Activated naive CD4-positive, alpha-beta T cell treated with anti-CD3 and anti-CD28 coated beads, Interleukin-2, amount 50 U/mL, for 24 hours (primary cell): ENCODE results near the gene CD37.
"Not testable (repeated sequence)": the region's sequence is repeated elsewhere in the genome, so short reads cannot be mapped to it uniquely, and the experiment has no call there.

Experiments
- H3K27ac Mint-ChIP-seq: one replicate; pipeline ENCODE4 v1.8.0; 2021; ENCODE audit warnings: mild to moderate bottlenecking, mixed read lengths
- H3K27me3 Mint-ChIP-seq: one replicate; pipeline ENCODE4 v1.8.0; 2021; ENCODE audit warnings: mixed read lengths
- H3K36me3 Mint-ChIP-seq: one replicate; pipeline ENCODE4 v1.8.0; 2021; ENCODE audit warnings: mixed read lengths
- H3K4me1 Mint-ChIP-seq: one replicate; pipeline ENCODE4 v1.8.0; 2021; ENCODE audit warnings: mixed read lengths
- H3K4me3 Mint-ChIP-seq: one replicate; pipeline ENCODE4 v1.8.0; 2021; ENCODE audit warnings: mild to moderate bottlenecking, mixed read lengths
- H3K9me3 Mint-ChIP-seq: one replicate; pipeline ENCODE4 v1.8.0; 2021; ENCODE audit warnings: mixed read lengths

CD37 gene

GRCh38 chr19:49335071-49335783, at the start of gene CD37:
Gene CD37, plus strand, starts transcription at chr19:49335406. Its CDS starts 135 bp downstream, at chr19:49335541.
- Mint-ChIP-seq H3K9me3 (no peaks in the 10 kb centered on the region), H3K27me3 (no peaks in the 10 kb centered on the region)

GRCh38 chr19:49287141-49287770, 48.0 kb upstream of the CD37 start:
- H3K27ac Mint-ChIP-seq, result no peak overlapping the region
- H3K4me3 Mint-ChIP-seq, result no peak overlapping the region
- no peaks in the 10 kb centered on the region for H3K36me3 Mint-ChIP-seq
- no peaks in the 10 kb centered on the region for H3K27me3 Mint-ChIP-seq
- no peaks in the 10 kb centered on the region for H3K9me3 Mint-ChIP-seq
- H3K4me1 Mint-ChIP-seq, result no peaks in the 10 kb centered on the region

More at GRCh38 chr19:49335071-49335783, at the start of gene CD37:
- Mint-ChIP-seq H3K4me3 (peak within 1 kb of the TSS; percentile 98), H3K27ac (peak within 1 kb of the TSS; percentile 99), H3K4me1 (peaks cover 81% of the 10 kb centered on the region), H3K36me3 (peaks cover 5% of the 10 kb centered on the region)

GRCh38 chr19:49288205-49288604, 47.0 kb upstream of the CD37 start:
- not testable (repeated sequence) for H3K27ac Mint-ChIP-seq, H3K4me1 Mint-ChIP-seq, H3K4me3 Mint-ChIP-seq, H3K27me3 Mint-ChIP-seq, H3K36me3 Mint-ChIP-seq, H3K9me3 Mint-ChIP-seq

- not testable (repeated sequence) for H3K27ac Mint-ChIP-seq, H3K4me1 Mint-ChIP-seq, H3K27me3 Mint-ChIP-seq, H3K36me3 Mint-ChIP-seq, H3K4me3 Mint-ChIP-seq, H3K9me3 Mint-ChIP-seq
Measured at GRCh38 chr19:49289286-49289685, 45.9 kb upstream of the CD37 start.

GRCh38 chr19:49290517-49290916, 44.7 kb upstream of the CD37 start:
- H3K27ac Mint-ChIP-seq, result no peak overlapping the region
- H3K27me3 Mint-ChIP-seq, result no peaks in the 10 kb centered on the region
- H3K36me3 Mint-ChIP-seq, result no peaks in the 10 kb centered on the region
- no peak overlapping the region for H3K4me3 Mint-ChIP-seq
- no peaks in the 10 kb centered on the region for H3K4me1 Mint-ChIP-seq
- H3K9me3 Mint-ChIP-seq, result no peaks in the 10 kb centered on the region

- Mint-ChIP-seq H3K4me3 (no peak overlapping the region), H3K9me3 (no peaks in the 10 kb centered on the region), H3K4me1 (no peaks in the 10 kb centered on the region), H3K36me3 (no peaks in the 10 kb centered on the region), H3K27ac (no peak overlapping the region), H3K27me3 (no peaks in the 10 kb centered on the region)
Measured at GRCh38 chr19:49294401-49294800, 40.8 kb upstream of the CD37 start.

GRCh38 chr19:49295208-49295880, 39.9 kb upstream of the CD37 start:
- Mint-ChIP-seq H3K4me1 (peaks cover 2% of the 10 kb centered on the region), H3K9me3 (no peaks in the 10 kb centered on the region), H3K27ac (no peak overlapping the region), H3K36me3 (no peaks in the 10 kb centered on the region), H3K27me3 (no peaks in the 10 kb centered on the region), H3K4me3 (no peak overlapping the region)

GRCh38 chr19:49297403-49297802, 37.8 kb upstream of the CD37 start:
- Mint-ChIP-seq H3K9me3 (peaks cover 1% of the 10 kb centered on the region), H3K4me1 (peaks cover 9% of the 10 kb centered on the region), H3K4me3 (no peak overlapping the region), H3K27ac (no peak overlapping the region), H3K36me3 (no peaks in the 10 kb centered on the region), H3K27me3 (no peaks in the 10 kb centered on the region)

- not testable (repeated sequence) for H3K4me1 Mint-ChIP-seq, H3K9me3 Mint-ChIP-seq, H3K36me3 Mint-ChIP-seq, H3K27me3 Mint-ChIP-seq, H3K27ac Mint-ChIP-seq, H3K4me3 Mint-ChIP-seq
Measured at GRCh38 chr19:49298653-49299052, 36.6 kb upstream of the CD37 start.

- peaks cover 9% of the 10 kb centered on the region for H3K4me1 Mint-ChIP-seq
- no peaks in the 10 kb centered on the region for H3K27me3 Mint-ChIP-seq
- H3K27ac Mint-ChIP-seq, result no peak overlapping the region
- no peak overlapping the region for H3K4me3 Mint-ChIP-seq
- peaks cover 10% of the 10 kb centered on the region for H3K9me3 Mint-ChIP-seq
- H3K36me3 Mint-ChIP-seq, result peaks cover 5% of the 10 kb centered on the region
Measured at GRCh38 chr19:49301165-49301865, 33.9 kb upstream of the CD37 start.

- no peak overlapping the region for H3K27ac Mint-ChIP-seq
- no peaks in the 10 kb centered on the region for H3K27me3 Mint-ChIP-seq
- peaks cover 10% of the 10 kb centered on the region for H3K9me3 Mint-ChIP-seq
- no peak overlapping the region for H3K4me3 Mint-ChIP-seq
- peaks cover 9% of the 10 kb centered on the region for H3K4me1 Mint-ChIP-seq
- peaks cover 5% of the 10 kb centered on the region for H3K36me3 Mint-ChIP-seq
Measured at GRCh38 chr19:49301866-49302252, 33.3 kb upstream of the CD37 start.

GRCh38 chr19:49306734-49307133, 28.5 kb upstream of the CD37 start:
- not testable (repeated sequence) for H3K9me3 Mint-ChIP-seq, H3K27ac Mint-ChIP-seq, H3K4me1 Mint-ChIP-seq, H3K27me3 Mint-ChIP-seq, H3K4me3 Mint-ChIP-seq
- H3K36me3 Mint-ChIP-seq, result peaks cover 14% of the 10 kb centered on the region

- peaks cover 9% of the 10 kb centered on the region for H3K36me3 Mint-ChIP-seq
- no peaks in the 10 kb centered on the region for H3K4me1 Mint-ChIP-seq
- no peaks in the 10 kb centered on the region for H3K9me3 Mint-ChIP-seq
- no peaks in the 10 kb centered on the region for H3K27me3 Mint-ChIP-seq
- H3K4me3 Mint-ChIP-seq, result no peak overlapping the region
- H3K27ac Mint-ChIP-seq, result no peak overlapping the region
Measured at GRCh38 chr19:49309087-49309486, 26.1 kb upstream of the CD37 start.

GRCh38 chr19:49315111-49315510, 20.1 kb upstream of the CD37 start:
- Mint-ChIP-seq H3K9me3 (no peaks in the 10 kb centered on the region), H3K27me3 (no peaks in the 10 kb centered on the region), H3K4me3 (no peak overlapping the region), H3K27ac (no peak overlapping the region), H3K36me3 (peaks cover 23% of the 10 kb centered on the region), H3K4me1 (peaks cover 9% of the 10 kb centered on the region)

GRCh38 chr19:49316284-49316683, 18.9 kb upstream of the CD37 start:
- H3K4me3 Mint-ChIP-seq, result no peak overlapping the region
- H3K4me1 Mint-ChIP-seq, result peaks cover 9% of the 10 kb centered on the region
- no peak overlapping the region for H3K27ac Mint-ChIP-seq
- no peaks in the 10 kb centered on the region for H3K27me3 Mint-ChIP-seq
- H3K9me3 Mint-ChIP-seq, result no peaks in the 10 kb centered on the region
- H3K36me3 Mint-ChIP-seq, result peaks cover 21% of the 10 kb centered on the region

GRCh38 chr19:49318296-49318695, 16.9 kb upstream of the CD37 start:
- H3K36me3 Mint-ChIP-seq, result peaks cover 24% of the 10 kb centered on the region
- no peaks in the 10 kb centered on the region for H3K9me3 Mint-ChIP-seq
- H3K4me1 Mint-ChIP-seq, result peaks cover 9% of the 10 kb centered on the region
- H3K27me3 Mint-ChIP-seq, result no peaks in the 10 kb centered on the region
- H3K27ac Mint-ChIP-seq, result no peak overlapping the region
- no peak overlapping the region for H3K4me3 Mint-ChIP-seq
